ENCODE results near the gene FAM193A.

GRCh38 chr4:2734612-2735011 is 198.2 kb downstream of the FAM193A start:
- TF ChIP-seq CTCF (conservative IDR thresholded peaks at IDR 0.05; ENCODE audit: low read depth in 2 of 2) (no peak), EZH2 (IDR thresholded peaks at IDR 0.05; ENCODE audit: low read depth, unreplicated experiment) (no peak), POLR2AphosphoS5 (IDR thresholded peaks at IDR 0.05; ENCODE audit: low read depth) (no peak), ZNF114 (CRISPR knock-in tag; IDR thresholded peaks at IDR 0.05) (no peak), REST (IDR thresholded peaks at IDR 0.05; ENCODE audit: unreplicated experiment) (no peak)
